Testis (tissue), 3 donors: ENCODE results near the gene SEMA3E. TPM values are rescaled to one million over a fixed set of nuclear protein-coding genes. Genes with fewer than 3 reads are reported as not detected.

Experiments
- DNase-seq: peaks from one replicate; pipeline ENCODE4 v3.0.0-alpha.2; 2019
- H3K27ac ChIP-seq, 2 donors: fragments of 200-600 bp; sonication (generic); one replicate each; pipeline ENCODE4 v1.5.1; 2019
- H3K27me3 ChIP-seq: fragments of 200-600 bp; sonication (generic); one replicate; pipeline ENCODE4 v1.5.1; 2019
- H3K36me3 ChIP-seq: fragments of 200-600 bp; sonication (generic); one replicate; pipeline ENCODE4 v1.5.1; 2017; ENCODE audit warnings: low read depth; ENCODE audit errors: missing control alignments
- H3K4me1 ChIP-seq: fragments of 200-600 bp; sonication (generic); one replicate; pipeline ENCODE4 v1.5.1; 2019
- H3K4me3 ChIP-seq, 2 donors: fragments of 200-600 bp; sonication (generic); one replicate each; pipeline ENCODE4 v1.5.1; 2017 to 2019
- H3K9me3 ChIP-seq: fragments of 200-600 bp; sonication (generic); one replicate; pipeline ENCODE4 v1.5.1; 2017
- CTCF ChIP-seq, 3 experiments: fragments of 450-650 bp in 2 of 3; fragments of 200-600 bp in 1 of 3; sonication (generic) in 1 of 3; IDR thresholded peaks; one replicate each; pipeline ENCODE4 v1.5.1; 2016 to 2019; ENCODE audit warnings: antibody characterized with exemption in 3 of 3, mild to moderate bottlenecking in 2 of 3, moderate library complexity in 1 of 3
- POLR2A ChIP-seq: fragments of 450-650 bp; IDR thresholded peaks from one replicate; pipeline ENCODE4 v1.6.1; 2017; ENCODE audit warnings: antibody characterized with exemption, mild to moderate bottlenecking, moderate library complexity
- WGBS, 2 donors: methylation state at CpG; one replicate each; pipeline ENCODE4 v1.1.5; 2018; 5-methylcytosine and 5-hydroxymethylcytosine counted together
- intact Hi-C: fragments of 100-400 bp; cut with DNase I; formaldehyde crosslinking; loops from one replicate; pipeline ENCODE4 v1.15.1; 2023; ENCODE audit warnings: low total_unique reads
- polyA plus RNA-seq: library from polyadenylated mRNA; stranded (reverse); fragments of 350-450 nt; fragmentation: Illumina TruSeq; extraction: RNeasy Lipid Tissue Mini Kit (QIAGEN cat#74804); gene quantifications from one replicate; pipeline ENCODE4 v1.2.3, GENCODE V29; 2014; ENCODE audit warnings: low read depth, low replicate concordance; ENCODE audit not compliant: insufficient read depth
- small RNA-seq, 2 donors: library from RNA; depleted of rRNA; stranded (forward); fragments of <200 nt; gene quantifications; one replicate each; pipeline ENCODE3, GENCODE V24; 2016
- total RNA-seq, 2 donors: library from RNA; depleted of rRNA; stranded (reverse); fragments of >200 nt; gene quantifications; one replicate each; pipeline ENCODE4 v1.2.3, GENCODE V29; 2016

The SEMA3E gene
- total and polyA plus RNA-seq, 3 donors from 2014 or later: 0.19 to 0.47 (median 0.36) TPM

GRCh38 chr7:83321011-83321410 lies 327.9 kb downstream of the SEMA3E start:
- Histone ChIP-seq H3K27me3 (no peaks in the 10 kb centered on the region), H3K4me3 (no peak overlapping the region), H3K27ac (no peak overlapping the region), H3K4me1 (no peaks in the 10 kb centered on the region), H3K36me3 (no peaks in the 10 kb centered on the region), H3K9me3 (no peaks in the 10 kb centered on the region)
- WGBS, 2 donors: 18 to 48% methylated on average over 1 of the region's 1 CpG
- intact Hi-C loops: no loop called here
- DNase-seq: no peak
- TF ChIP-seq POLR2A (no peak), CTCF (IDR thresholded peaks at IDR 0.05) (no peak)

- Histone ChIP-seq H3K9me3 (no peaks in the 10 kb centered on the region), H3K36me3 (no peaks in the 10 kb centered on the region), H3K4me1 (no peaks in the 10 kb centered on the region), H3K27me3 (no peaks in the 10 kb centered on the region), H3K27ac (no peak overlapping the region), H3K4me3 (no peak overlapping the region)
- no peak for DNase-seq
- 79 to 91% methylated on average over 1 of the region's 1 CpG for WGBS, 2 donors
- intact Hi-C loops: no loop called here
- TF ChIP-seq CTCF (IDR thresholded peaks at IDR 0.05): no peak
- no peak for TF ChIP-seq POLR2A
These were observed 335.0 kb downstream of the SEMA3E start for GRCh38 chr7:83313931-83314330.

Small RNAs within 50 kb of the gene (small RNA-seq; reads per million reads assigned to genes)
- gene AC079987.1: 0 reads per million in 2 donors
